NT2/D1 (cell line): Measurements from ENCODE around the gene APOL6.
A peak's percentile ranks its signal among the peaks of the same experiment; 100 is the strongest.
"Not testable (repeated sequence)": the region's sequence is repeated elsewhere in the genome, so short reads cannot be mapped to it uniquely, and the experiment has no call there.

ENCODE experiments used
- DNase-seq: peaks from one replicate; pipeline ENCODE4 v3.0.0-alpha.2; 2011; ENCODE audit warnings: low read depth, low spot score
- H3K27me3 ChIP-seq: 2 replicates; pipeline ENCODE4 v1.6.0; 2011; ENCODE audit warnings: mild to moderate bottlenecking; ENCODE audit not compliant: insufficient read length, insufficient read depth
- H3K36me3 ChIP-seq: 2 replicates; pipeline ENCODE4 v1.6.1; 2011; ENCODE audit warnings: mild to moderate bottlenecking, low read length, mixed read lengths; ENCODE audit not compliant: insufficient read depth, insufficient read length
- H3K4me1 ChIP-seq: 2 replicates; pipeline ENCODE4 v1.5.1; 2011; ENCODE audit not compliant: insufficient read depth, insufficient read length
- H3K4me3 ChIP-seq: 2 replicates; pipeline ENCODE4 v1.5.1; 2011; ENCODE audit warnings: low read depth; ENCODE audit not compliant: insufficient read length
- H3K9ac ChIP-seq: 2 replicates; pipeline ENCODE4 v1.6.0; 2011; ENCODE audit warnings: low read depth; ENCODE audit not compliant: insufficient read length
- H3K9me3 ChIP-seq: 2 replicates; pipeline ENCODE4 v1.5.1; 2011; ENCODE audit warnings: mild to moderate bottlenecking, low read length; ENCODE audit not compliant: insufficient read depth
- SUZ12 ChIP-seq: IDR thresholded peaks from 2 replicates; pipeline ENCODE4 v1.6.1; 2011; ENCODE audit not compliant: insufficient read length, insufficient read depth; ENCODE audit errors: extremely low read depth
- YY1 ChIP-seq: IDR thresholded peaks from 2 replicates; pipeline ENCODE4 v1.6.1; 2011; ENCODE audit not compliant: insufficient read length, insufficient read depth
- ZNF274 ChIP-seq: IDR thresholded peaks from 2 replicates; pipeline ENCODE4 v1.6.1; 2011; ENCODE audit warnings: mild to moderate bottlenecking, low read depth, low read length

The APOL6 gene

DNA sequence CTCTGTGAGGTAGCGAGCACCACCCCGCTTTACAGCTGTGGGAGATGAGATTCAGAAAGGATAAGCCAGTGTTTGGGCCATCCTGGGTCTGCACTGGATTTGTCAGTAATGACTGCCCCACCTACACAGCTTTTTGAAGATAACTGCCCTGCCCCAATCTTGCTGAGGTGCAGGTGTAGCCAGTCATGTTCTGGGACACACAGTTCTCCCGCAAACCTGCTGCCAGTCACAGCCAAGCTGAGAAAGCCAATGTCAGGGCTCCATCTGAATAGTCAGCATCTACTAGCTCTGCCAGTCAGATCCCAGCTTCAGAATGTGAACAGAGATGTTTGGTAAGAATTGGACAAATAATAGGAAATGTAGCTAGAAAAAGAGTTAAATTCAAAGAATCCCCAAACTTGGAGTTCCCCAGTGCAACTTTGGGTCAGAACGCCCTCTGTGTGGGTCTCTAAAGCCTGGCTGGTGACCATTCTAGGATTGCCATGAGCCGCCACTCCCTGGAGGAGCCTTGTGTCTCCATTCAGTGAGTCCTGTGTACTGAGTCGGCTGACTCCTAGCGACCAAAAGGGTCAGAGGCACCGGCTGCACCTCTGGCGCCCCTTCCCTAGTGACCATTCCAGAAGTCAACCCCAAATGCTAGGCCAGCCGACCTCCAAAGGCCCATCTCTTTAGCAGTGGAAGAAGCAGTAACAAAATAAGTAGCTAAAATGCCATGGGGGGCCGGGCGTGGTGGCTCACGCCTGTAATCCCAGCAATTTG lies 28.7 kb upstream of the APOL6 start:
- Histone ChIP-seq H3K4me1 (peaks cover 8% of the 10 kb centered on the region), H3K9ac (no peak overlapping the region), H3K4me3 (no peak overlapping the region), H3K9me3 (no peaks in the 10 kb centered on the region), H3K27me3 (no peaks in the 10 kb centered on the region), H3K36me3 (no peaks in the 10 kb centered on the region)
- no peak for DNase-seq
- TF ChIP-seq YY1, result no peak
- TF ChIP-seq SUZ12, result no peak
- no peak for TF ChIP-seq ZNF274

DNA sequence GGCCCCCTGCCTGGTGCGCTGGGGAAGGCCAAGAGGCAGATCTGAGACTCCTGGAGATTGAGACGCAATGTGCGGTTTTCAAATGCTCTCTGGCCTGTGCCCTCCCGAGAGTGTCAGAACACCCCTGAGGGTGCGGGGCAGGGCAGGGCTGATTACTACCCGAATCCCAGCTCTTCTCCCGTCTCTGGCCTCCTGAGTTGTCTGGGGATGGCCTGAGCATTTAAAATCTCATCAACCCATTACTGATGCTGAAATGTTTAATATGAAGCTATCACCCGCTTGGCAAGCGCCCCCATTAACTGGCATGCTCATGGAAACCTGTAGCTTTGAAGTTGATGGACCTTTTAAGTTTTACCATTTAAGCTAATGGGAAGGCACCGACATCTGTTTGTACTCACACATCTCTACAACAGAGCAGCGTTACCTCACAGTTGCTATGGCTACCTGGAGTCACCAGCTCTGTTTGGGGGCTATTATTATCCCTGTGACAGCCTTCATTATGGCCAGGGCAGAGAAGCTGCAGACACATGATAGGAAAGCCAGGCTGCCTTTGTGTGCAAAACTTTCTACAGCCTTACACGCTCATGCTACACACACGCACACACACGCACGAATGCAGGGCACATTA lies 27.5 kb upstream of the APOL6 start:
- Histone ChIP-seq H3K36me3 (no peaks in the 10 kb centered on the region), H3K27me3 (no peaks in the 10 kb centered on the region), H3K9ac (no peak overlapping the region), H3K9me3 (no peaks in the 10 kb centered on the region), H3K4me1 (peaks cover 4% of the 10 kb centered on the region), H3K4me3 (no peak overlapping the region)
- TF ChIP-seq ZNF274 (no peak), YY1 (no peak), SUZ12 (no peak)
- no peak for DNase-seq

GRCh38 chr22:35621451-35621850 lies 26.8 kb upstream of the APOL6 start:
- Histone ChIP-seq H3K36me3 (no peaks in the 10 kb centered on the region), H3K27me3 (no peaks in the 10 kb centered on the region), H3K4me3 (no peak overlapping the region), H3K4me1 (peaks cover 4% of the 10 kb centered on the region), H3K9me3 (no peaks in the 10 kb centered on the region), H3K9ac (no peak overlapping the region)
- no peak for DNase-seq
- TF ChIP-seq SUZ12, result no peak
- TF ChIP-seq ZNF274, result no peak
- no peak for TF ChIP-seq YY1

DNA sequence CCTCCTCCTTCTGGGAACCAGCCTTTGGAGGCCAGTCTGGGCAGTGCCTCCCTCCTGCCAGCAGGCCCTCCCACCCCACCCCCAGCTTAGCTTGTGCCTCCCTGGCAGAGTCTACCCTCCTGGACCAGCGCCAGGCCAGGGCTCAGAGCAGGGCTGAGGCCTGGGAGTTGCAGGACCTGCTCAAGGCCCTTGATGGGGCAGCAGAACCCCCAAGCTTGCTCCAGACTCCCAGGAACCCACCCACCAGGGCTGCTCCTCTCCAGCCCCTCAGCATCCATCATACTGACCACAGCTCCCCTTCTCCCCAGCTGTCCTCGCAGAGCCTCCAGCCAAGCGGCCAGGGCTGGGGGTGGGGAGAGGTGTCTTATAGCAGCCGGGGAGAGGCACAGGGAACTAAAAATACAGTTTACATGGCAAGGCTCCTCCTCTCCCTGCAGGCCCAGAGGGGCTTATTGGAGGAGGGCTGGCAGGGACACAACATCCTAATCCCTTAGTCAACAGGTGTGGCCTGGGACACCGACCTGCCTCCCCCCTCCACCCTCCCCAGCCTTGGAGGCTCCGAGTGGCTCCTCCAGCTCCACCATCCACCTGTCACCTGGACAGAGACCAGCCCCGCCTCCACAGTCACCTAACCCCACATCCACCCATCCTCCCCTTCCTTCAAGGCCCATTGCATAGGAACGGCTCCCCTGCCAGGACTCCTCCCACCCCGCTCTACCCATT lies 25.9 kb upstream of the APOL6 start:
- Histone ChIP-seq H3K4me1 (peaks cover 4% of the 10 kb centered on the region), H3K36me3 (no peaks in the 10 kb centered on the region), H3K4me3 (no peak overlapping the region), H3K9me3 (no peaks in the 10 kb centered on the region), H3K27me3 (no peaks in the 10 kb centered on the region), H3K9ac (peak overlapping the region; percentile 47)
- DNase-seq, result no peak
- TF ChIP-seq YY1 (no peak), SUZ12 (no peak), ZNF274 (no peak)

GRCh38 chr22:35623885-35624284 lies 24.4 kb upstream of the APOL6 start:
- H3K4me3 ChIP-seq, H3K36me3 ChIP-seq, H3K4me1 ChIP-seq, H3K27me3 ChIP-seq, DNase-seq, H3K9me3 ChIP-seq, H3K9ac ChIP-seq: not testable (repeated sequence)

GRCh38 chr22:35624547-35624946 lies 23.7 kb upstream of the APOL6 start:
- Histone ChIP-seq H3K9ac (no peak overlapping the region), H3K4me1 (peaks cover 4% of the 10 kb centered on the region), H3K36me3 (no peaks in the 10 kb centered on the region), H3K27me3 (no peaks in the 10 kb centered on the region), H3K9me3 (no peaks in the 10 kb centered on the region), H3K4me3 (no peak overlapping the region)
- DNase-seq, result no peak
- no peak for TF ChIP-seq ZNF274
- TF ChIP-seq YY1, result no peak
- TF ChIP-seq SUZ12, result no peak

- Histone ChIP-seq H3K4me3 (no peak overlapping the region), H3K9me3 (no peaks in the 10 kb centered on the region), H3K36me3 (no peaks in the 10 kb centered on the region), H3K27me3 (no peaks in the 10 kb centered on the region), H3K4me1 (peaks cover 4% of the 10 kb centered on the region), H3K9ac (no peak overlapping the region)
- no peak for DNase-seq
- no peak for TF ChIP-seq ZNF274
- no peak for TF ChIP-seq YY1
- TF ChIP-seq SUZ12, result no peak
Measured at GRCh38 chr22:35625763-35626432, 22.3 kb upstream of the APOL6 start.
